Measurements from ENCODE around the gene MTX1. TPM values are rescaled to one million over a fixed set of nuclear protein-coding genes. Genes with fewer than 3 reads are reported as not detected.

MTX1 gene
- total RNA-seq, 1 donor from 2014 or later = 79.3 TPM

GRCh38 chr1:155173478-155174323 lies 34.8 kb upstream of the MTX1 start, which contains the start of gene TRIM46:
TRIM46 (plus strand) TSS chr1:155173849; CDS start chr1:155173967, 118 bp downstream.
- H3K4me3 ChIP-seq (ENCODE audit: low read depth, low read length) = peak within 1 kb of the TSS; percentile 85
- DNase-seq (ENCODE audit: low read depth) = no peak
- no peak for TF ChIP-seq CTCF (IDR thresholded peaks at IDR 0.05; ENCODE audit: insufficient read depth, low read length, poor library complexity, severe bottlenecking)

GRCh38 chr1:155174324-155175280 lies 33.9 kb upstream of the MTX1 start:
- peaks cover 5% of the 10 kb centered on the region for H3K36me3 ChIP-seq (ENCODE audit: control insufficient read depth, insufficient read depth, low read length)
- DNase-seq (ENCODE audit: low read depth) = no peak
- H3K4me3 ChIP-seq (ENCODE audit: low read depth, low read length) = peak overlapping the region; percentile 85
- TF ChIP-seq CTCF (IDR thresholded peaks at IDR 0.05; ENCODE audit: insufficient read depth, low read length, poor library complexity, severe bottlenecking) = no peak
- no peaks in the 10 kb centered on the region for H3K27me3 ChIP-seq (ENCODE audit: control insufficient read depth, insufficient read depth, low read length)

More at GRCh38 chr1:155173478-155174323, 34.8 kb upstream of the MTX1 start, which contains the start of gene TRIM46:
- H3K36me3 ChIP-seq (ENCODE audit: control insufficient read depth, insufficient read depth, low read length) = peaks cover 5% of the 10 kb centered on the region
- no peaks in the 10 kb centered on the region for H3K27me3 ChIP-seq (ENCODE audit: control insufficient read depth, insufficient read depth, low read length)

- Histone ChIP-seq H3K27me3 (ENCODE audit: control insufficient read depth, insufficient read depth, low read length) (no peaks in the 10 kb centered on the region), H3K36me3 (ENCODE audit: control insufficient read depth, insufficient read depth, low read length) (peaks cover 8% of the 10 kb centered on the region), H3K4me3 (ENCODE audit: low read depth, low read length) (peak overlapping the region; percentile 85)
- no peak for TF ChIP-seq CTCF (IDR thresholded peaks at IDR 0.05; ENCODE audit: insufficient read depth, low read length, poor library complexity, severe bottlenecking)
- DNase-seq (ENCODE audit: low read depth) = no peak
Observed at GRCh38 chr1:155175281-155175926, 33.1 kb upstream of the MTX1 start.

GRCh38 chr1:155175927-155176371 lies 32.5 kb upstream of the MTX1 start:
- Histone ChIP-seq H3K4me3 (ENCODE audit: low read depth, low read length) (no peak overlapping the region), H3K36me3 (ENCODE audit: control insufficient read depth, insufficient read depth, low read length) (peaks cover 8% of the 10 kb centered on the region), H3K27me3 (ENCODE audit: control insufficient read depth, insufficient read depth, low read length) (no peaks in the 10 kb centered on the region)
- no peak for DNase-seq (ENCODE audit: low read depth)
- TF ChIP-seq CTCF (IDR thresholded peaks at IDR 0.05; ENCODE audit: insufficient read depth, low read length, poor library complexity, severe bottlenecking) = peak; percentile 41

GRCh38 chr1:155176544-155177071 lies 31.9 kb upstream of the MTX1 start:
- H3K4me3 ChIP-seq (ENCODE audit: low read depth, low read length) = no peak overlapping the region
- no peaks in the 10 kb centered on the region for H3K27me3 ChIP-seq (ENCODE audit: control insufficient read depth, insufficient read depth, low read length)
- peak; percentile 91 for TF ChIP-seq CTCF (IDR thresholded peaks at IDR 0.05; ENCODE audit: insufficient read depth, low read length, poor library complexity, severe bottlenecking)
- no peak for DNase-seq (ENCODE audit: low read depth)
- H3K36me3 ChIP-seq (ENCODE audit: control insufficient read depth, insufficient read depth, low read length) = peaks cover 8% of the 10 kb centered on the region

Measured in kidney epithelial cell (primary cell).